Dedifferentiated amniotic fluid mesenchymal stem cell (primary cell): Measurements from ENCODE around the gene ABCG8.

ENCODE experiments used
- DNase-seq: peaks from one replicate; pipeline ENCODE4 v3.0.0-alpha.2; 2016; ENCODE audit errors: extremely low spot score

The ABCG8 gene

DNA sequence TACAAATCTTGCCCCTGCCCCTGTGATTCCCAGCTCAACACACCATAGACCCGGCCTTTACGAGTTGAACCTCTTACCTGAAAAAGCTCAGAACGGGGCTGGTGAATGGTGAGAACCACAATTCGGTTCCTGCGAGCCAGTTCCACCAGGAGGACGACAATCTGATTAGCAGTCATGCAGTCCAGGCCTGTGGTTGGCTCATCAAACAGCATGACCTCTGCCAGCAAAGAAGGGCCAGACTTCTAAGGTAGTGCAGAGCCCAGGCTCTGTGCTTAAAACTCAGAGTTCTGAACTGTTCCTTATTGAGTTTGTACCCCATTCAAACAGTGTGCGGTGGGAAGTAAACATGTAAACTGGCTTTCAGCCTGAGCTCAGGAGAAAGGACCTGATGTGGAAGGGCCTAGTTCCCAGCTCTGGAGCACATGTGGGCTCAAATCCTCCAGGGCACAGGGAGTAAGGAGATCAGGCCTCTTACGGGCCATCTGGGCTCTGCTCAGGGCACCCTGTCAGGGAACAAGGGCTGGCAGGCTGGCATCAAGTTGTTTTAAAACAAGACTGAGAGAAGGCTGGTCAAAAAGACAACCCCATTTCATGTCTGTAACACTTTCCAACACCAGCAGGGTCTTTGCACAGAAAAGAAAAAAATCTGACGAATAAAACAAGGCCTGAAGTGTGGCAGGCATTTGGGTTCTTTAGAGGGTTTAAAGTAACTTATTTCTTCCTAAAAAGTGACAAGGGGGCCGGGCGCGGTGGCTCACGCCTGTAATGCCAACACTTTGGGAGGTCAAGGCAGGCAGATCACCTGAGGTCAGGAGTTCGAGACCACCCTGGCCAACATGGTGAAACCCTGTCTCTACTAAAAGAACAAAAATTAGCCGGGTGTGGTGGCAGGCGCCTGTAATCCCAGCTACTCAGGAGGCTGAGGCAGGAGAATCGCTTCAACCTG lies 12.2 kb upstream of the ABCG8 start:
- DNase-seq: no peak

DNA sequence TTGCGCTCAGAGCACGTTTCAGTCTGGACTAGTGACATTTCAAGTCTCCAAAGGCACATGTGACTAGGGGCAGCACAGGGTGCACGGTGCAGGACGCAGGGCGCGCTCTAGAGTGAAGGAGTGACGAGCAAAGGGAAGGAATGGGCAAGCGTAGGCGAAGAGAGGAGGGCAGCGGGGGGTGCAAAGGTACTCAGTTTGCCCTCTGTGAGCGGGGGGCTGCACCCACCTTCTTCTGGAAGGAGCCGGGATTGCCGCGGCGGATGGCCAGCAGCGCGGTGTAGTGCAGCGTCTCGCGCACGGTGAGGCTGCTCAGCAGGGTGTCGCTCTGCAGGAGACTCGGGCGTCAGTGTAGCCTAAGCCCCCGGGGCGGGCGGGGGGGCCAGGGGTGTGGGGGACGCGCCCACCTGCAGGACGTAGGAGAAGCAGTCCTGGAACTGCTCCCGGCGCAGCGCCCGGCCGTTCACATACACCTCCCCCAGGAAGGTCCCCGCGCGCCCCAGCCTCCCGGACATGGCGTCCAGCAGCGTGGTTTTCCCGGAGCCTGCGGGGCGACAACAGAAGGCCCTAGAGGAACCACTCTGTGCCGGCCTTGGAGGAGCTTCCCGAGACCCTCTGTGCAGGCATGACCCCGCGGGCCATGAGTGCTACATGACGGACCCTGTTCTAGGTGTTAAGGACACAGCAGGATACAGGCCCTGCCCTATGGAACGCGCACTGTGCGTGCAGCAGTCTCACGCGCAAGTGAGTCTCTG lies 7.1 kb upstream of the ABCG8 start:
- DNase-seq: no peak

DNA sequence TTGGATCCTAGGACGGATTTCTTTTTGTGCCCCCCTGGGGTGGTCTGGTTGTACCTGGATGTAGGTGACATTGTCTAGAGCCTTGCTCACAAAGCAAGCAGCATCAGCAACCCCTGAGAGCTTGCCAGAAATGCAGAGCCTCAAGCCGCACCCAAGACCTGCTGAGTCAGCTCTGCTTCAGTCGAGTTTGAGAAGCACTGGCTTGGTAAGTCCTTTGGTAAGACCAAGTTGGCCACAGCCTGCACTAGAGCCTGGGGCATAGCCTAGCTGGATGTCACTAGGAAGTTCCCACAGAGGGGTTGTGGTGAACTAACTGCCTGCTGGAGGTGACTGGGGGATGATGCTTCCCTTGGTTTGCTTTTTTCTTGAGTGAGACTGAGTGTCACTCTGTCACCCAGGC lies 6.3 kb upstream of the ABCG8 start:
- DNase-seq: no peak

DNA sequence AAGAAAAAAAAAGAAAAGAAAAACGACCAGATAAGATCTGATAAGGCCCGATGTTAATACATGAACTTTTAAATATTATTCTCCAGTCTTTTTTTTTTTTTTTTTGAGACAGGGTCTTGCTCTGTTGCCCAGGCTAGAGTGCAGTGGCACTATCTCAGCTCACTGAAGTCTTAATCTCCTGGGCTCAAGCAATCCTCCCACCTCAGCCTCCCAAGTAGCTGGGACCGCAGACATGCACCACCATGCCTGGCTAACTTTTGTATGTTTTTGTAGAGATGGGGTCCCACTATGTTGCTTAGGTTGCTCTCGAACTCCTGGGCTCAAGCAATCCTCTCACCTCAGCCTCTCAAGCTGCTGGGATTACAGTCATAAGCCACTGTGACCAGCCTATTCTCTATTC lies 1.7 kb upstream of the ABCG8 start:
- no peak for DNase-seq

DNA sequence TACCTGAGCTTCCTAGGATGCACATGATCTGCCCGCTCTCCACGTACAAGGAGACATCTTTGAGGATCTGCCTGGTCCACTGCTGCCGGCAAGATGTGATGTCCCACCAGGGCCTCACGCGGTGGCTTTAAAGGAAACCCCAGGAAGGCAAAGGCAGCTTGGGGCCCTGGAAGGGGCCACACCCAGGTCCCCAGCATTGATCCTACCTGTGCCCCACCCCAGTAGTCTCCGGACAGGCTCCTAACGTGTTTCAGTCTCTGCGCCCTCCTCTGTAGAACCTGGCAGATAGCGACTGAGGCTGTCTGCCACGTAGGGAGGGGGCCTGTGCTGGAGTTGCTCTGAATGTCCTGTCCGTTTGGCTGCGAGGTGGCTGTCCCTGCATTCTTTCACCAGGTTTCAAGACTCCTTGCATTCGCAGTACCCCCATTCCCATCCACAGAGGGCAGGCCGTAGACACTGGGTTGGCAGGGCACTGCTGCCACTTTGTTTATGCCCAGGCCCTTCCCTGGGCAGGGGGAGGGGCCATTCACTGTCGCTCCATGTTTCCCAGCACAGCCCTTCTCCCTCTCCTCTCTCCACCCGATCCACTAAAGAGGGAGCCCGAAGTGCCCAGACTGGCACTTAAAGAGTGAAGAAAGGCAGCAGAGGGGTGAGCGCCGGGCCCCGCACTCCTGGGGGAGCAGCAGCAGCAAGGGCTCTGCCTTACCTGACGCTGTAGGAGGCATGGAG lies 776 bp upstream of the ABCG8 start:
- DNase-seq: no peak

DNA sequence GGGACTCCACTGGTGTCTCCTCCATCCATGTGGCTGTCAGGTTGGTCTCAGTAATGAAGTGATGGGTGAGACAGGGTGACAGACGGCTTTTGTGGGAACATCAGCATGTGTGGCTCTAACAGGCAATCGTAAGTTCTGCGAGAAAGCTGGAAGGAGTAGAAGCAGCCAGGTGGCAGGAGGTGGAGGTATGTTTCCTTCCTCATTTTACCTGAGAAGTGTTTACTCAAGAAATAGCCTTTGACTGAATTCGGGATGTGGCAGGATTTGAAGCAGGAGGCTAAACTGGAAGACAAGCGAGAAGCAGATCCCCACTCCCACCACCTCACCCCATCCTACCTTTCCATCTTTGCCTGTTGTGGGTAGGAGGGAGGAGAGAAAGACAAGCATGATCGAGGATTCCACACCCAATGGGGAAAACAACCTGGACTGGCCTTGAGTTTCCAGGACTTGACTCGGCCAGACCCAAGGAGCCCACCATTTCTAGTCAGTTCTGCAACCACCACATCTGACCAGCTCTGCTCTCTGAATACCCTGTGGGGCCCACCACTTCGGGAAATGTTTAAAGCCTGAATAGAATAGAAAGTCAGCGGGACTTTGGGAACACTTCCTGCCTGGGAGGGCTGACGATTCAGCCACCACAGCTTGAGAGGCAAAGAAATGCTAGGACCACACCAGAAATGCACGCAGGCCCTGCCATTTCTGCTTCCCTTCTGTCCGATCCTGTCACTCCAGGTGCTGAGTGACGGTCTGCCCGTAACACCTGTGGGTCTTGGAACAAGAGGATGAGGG lies 1.2 kb downstream of the ABCG8 start:
- DNase-seq: no peak

DNA sequence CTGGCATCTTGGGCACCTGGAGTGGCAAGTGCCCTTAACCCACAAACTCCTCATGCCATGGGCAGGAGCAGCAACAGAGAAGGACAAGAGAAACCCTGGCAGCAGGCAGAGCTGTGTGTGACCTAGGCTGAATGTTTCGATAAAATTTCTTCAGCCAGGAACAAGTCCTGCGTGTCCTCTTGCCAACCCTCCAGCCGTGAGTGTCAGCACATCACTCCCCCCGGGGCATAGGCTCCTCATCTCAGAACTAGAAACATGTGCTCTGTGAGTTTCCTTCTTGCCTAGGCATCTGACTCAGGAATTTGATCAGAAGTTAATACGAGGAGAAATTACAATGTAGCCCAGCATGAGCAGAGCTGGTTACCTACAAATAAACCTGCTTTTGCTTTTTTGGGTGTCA lies 2.2 kb downstream of the ABCG8 start:
- no peak for DNase-seq

DNA sequence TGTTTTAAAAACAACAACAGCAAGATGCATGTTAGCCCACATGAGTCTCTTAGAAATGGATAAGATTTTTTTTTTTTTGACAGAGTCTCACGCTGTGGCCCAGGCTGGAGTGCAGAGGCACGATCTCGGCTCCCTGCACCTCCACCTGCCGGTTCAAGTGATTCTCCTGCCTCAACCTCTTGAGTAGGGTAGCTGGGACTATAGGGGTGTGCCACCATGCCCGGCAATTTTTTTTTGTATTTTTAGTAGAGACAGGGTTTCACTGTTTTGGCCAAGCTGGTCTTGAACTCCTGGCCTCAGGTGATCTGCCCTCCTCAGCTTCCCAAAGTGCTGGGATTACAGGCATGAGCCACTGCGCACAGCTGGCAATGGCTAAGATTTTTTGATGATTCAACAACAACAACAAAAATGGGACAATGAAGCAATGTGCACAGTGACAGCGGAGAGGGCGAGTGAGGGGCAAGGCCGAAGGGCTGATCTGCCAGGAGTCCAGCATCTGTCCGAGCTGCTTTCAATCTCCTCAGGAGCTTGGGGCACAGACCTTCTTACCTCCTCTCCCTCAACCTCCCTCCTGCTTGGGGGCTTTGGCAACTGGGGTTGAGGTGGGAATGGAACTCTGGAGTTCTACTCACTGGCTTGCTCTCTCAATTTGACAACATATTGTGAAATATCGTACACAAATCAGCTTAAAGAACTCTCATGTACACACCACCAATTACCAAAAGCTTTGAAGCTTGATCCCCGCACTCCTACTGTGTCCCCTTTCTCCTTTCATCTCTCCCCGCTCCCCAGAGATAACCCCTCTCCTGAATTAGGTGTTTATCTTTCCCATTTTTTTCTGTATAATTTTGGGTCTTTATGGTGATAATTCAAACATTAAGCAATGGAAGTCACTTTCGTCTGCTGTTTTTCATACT lies 3.4 kb downstream of the ABCG8 start:
- no peak for DNase-seq

DNA sequence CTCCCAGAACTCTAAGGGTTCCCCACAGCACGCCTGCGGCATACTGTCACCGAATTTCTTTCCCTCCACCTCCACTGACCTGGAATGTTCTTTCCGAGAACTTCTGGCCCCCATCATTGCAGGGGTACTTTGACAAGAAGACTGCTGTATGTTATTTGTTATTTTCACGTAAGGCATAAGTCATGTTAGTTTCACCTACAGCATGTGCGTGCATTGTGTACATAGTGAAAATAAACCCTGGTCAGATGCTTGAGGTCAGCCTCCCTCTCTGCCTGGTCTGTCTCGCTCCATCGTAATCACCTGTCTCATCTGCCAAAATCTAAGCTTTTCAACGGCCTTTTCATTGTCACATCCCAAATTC lies 4.1 kb downstream of the ABCG8 start:
- DNase-seq: no peak

DNA sequence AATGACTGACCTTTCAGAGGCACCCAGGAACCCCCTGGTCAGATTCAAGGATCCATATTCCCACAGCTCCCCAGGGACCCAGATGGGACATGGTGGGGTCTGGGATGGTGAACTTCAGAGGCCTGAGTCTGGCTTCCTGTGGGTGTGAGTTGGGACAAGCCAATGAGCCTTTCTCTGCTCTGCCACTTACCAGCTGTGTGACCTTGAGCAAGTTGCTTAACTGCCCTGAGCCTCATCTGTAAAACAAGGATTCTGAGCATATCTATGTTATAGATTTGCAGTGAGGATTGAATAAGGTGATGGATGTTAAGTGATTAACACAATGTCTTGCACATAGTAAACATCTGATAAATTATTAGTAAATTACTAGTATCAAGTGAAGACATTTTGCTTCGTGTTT lies 6.4 kb downstream of the ABCG8 start:
- DNase-seq: no peak

DNA sequence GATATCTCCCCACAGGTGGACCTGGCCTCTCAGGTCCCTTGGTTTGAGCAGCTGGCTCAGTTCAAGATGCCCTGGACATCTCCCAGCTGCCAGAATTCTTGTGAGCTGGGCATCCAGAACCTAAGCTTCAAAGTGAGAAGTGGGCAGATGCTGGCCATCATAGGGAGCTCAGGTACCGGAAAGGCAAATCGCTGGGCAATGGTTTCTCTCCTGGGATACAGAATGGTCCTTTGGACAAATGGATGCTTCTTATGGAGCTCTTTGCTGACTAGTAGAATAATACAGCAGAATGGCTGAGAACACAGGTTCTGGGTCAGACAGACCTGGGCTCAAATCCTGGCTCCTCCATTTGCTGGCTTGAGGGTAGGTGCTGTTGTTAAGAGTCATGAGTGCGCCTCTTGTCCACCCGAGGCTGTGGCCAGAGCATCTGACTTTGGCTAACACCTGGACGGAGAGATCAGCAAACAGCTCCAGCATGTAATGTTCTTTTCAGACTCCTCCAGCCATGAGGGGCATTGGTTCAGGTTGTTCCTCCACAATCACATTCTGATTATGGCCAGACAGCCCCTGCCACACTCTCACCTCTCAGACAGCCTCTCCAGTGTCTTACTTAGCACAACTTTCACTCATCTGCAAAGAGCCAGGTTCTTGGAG lies 7.5 kb downstream of the ABCG8 start:
- no peak for DNase-seq

DNA sequence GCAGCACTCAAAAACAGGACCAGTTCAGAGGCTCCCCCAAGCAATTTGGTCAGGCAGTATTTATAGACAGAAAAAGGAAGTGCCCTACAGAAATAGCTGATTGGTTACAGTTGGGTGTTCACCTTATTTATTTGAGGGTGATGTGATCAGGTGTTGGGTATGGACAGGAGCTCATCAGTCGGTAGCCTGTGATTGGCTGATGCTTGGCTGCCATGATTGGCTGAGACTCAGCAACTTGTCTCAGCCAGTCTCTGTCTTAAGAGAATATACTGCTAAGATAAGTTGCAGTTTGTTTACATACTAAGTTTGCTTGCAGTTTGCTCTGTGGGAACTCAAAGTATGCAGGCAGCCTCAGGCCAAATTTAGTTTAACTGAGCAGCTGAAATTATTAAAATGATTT lies 9.4 kb downstream of the ABCG8 start:
- no peak for DNase-seq

DNA sequence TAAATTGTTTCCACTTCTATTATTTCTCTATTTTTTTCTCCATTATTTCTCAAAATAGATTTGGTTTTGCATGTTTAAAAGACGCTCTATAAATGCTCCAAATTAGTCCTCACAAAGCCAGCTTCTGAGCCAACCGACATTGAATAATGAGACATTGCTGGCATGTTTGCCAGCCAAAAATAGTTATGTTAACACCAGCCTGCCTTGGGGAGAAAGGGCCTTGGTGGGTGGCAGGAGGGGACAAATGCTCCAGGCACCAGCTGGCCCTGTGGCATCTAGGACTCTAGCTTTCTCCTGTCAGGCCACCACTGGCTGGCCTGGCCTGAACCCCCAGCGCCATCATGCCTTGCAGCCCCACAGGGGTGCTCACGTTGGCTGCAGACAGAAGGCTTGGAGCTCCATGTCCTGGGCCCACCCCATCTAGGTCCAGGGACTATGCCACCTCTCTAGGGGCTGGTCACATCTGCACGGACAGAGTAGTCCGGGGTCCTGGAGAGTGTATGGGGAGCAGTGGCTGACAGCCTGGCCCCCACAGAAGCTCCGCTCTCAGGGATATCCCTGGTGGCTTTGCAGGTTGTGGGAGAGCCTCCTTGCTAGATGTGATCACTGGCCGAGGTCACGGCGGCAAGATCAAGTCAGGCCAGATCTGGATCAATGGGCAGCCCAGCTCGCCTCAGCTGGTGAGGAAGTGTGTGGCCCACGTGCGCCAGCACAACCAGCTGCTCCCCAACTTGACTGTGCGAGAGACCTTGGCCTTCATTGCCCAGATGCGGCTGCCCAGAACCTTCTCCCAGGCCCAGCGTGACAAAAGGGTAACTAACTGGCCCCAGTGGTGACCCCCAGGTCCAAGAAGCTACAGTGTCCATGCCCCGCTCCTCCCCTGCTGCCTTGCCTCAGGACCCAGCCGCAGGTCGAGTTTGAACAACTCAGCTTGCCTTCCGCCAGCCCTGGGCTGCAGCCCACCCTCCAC lies 12.5 kb downstream of the ABCG8 start:
- DNase-seq: no peak

DNA sequence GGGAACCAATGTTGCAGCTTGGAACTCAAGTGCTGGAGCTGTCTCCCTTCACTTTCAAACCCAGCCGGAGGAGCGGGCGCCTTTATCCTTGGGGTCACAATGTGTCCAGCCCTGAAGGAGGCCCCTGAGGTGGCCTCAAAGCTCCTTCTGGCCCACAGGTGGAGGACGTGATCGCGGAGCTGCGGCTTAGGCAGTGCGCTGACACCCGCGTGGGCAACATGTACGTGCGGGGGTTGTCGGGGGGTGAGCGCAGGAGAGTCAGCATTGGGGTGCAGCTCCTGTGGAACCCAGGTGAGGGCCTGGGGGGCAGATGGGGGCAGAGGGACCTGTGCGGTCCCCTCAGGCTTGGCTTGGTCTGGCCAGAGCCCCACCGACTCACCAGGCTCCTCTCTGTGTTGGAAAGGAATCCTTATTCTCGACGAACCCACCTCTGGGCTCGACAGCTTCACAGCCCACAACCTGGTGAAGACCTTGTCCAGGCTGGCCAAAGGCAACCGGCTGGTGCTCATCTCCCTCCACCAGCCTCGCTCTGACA lies 13.5 kb downstream of the ABCG8 start:
- no peak for DNase-seq

DNA sequence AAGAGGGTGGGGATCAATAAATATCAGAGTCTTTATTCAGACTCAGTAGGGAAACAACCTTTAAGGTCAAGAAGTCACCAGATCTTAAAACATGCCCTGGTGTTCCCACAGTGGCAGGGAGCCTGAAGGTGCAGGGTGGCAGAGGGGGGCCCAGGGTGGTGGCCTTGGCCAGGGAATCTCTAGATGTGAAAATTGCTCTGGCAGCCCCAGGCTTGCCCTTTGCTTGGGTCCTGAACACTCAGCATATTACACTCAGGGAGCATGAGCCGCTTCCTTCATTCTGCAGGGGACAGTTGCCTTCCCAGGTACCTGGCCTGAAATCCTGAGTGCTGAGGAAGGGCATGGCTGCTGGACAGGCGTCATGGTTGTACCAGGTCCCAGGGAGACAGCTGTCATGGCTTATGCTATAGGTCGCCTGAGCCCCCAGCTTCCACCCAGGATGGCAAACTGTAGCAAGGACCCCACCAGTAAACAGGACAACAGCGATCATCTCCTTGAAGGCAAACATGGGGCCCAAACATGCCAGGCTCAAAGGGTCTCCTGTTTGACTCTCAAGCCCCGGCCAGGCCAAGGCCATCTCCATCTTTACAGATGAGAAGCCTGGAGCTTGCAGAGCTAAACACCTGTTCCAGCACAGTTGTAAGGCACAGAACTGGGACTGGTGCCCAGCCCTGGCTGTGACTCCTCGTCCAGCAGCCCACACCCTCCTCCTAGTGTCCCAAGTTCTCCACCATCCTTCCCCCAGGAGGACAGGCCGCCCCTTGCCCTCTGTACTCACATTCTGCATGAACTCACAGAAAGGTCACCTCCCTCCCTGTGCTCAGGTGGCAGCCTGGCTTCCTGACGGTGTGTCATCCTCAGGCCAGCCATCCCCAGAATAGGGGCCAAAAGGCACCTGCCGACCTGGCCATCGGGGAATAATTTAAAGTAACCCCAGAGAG lies 14.6 kb downstream of the ABCG8 start:
- no peak for DNase-seq

DNA sequence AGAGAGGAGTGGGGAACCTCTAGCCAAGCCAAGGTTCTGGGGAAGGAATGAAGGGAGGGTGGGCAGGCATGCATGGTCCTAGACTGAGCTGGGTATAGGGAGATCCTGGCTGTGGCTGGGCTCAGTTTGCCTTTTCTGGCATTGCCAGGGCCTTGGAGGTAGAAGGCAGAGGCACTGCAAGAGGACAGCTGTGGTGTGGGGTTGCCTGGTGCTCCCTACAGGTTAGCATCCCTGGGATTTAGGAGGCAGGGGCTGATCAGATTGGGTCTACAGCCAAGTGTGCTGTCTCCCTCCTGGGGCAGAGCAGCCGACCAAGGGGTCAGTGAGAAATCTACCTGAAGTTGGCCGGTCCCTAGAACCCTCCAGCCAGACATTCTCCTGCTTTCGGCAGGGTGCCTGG lies 15.9 kb downstream of the ABCG8 start:
- no peak for DNase-seq

DNA sequence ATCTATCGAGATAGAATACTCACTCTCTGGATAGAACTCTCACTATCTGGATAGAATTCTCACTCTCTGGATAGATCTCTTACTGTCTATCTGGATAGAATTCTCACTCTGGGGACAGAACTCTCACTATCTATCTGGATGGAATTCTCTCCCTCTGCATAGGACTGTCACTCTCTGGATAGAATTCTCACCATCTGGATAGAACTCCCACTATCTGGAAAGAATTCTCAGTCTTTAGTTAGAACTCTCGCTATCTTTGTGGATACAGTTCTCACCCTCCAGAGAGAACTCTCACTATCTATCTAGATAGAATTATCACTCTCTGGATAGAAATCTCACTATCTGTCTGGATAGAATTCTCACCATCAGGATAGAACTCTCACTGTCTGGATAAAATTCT lies 16.5 kb downstream of the ABCG8 start:
- no peak for DNase-seq

DNA sequence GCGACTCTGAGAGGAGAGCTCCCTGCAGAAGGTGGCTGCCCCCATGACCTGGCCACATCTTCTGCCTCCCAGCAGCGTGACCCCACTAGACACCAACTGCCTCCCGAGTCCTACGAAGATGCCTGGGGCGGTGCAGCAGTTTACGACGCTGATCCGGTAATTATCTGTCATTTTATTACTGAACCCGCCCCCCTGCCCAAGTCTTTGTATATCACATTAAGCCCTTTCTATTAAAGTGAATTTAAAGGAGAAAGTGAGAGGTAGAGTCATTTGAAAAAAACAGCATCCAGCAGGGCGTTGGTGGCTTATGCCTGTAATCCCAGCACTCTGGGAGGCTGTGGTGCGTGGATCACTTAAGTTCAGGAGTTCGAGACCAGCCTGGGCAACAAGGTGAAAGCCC lies 33.4 kb downstream of the ABCG8 start:
- no peak for DNase-seq
